K562 (cell line): ENCODE results near the gene ZNF460.

ENCODE experiments used
- ARNT ChIP-seq, 2 experiments: fragments of 450-650 bp; IDR thresholded peaks; 2 replicates each; pipeline ENCODE4 v1.6.1; 2016; ENCODE audit warnings: mild to moderate bottlenecking in 1 of 2
- ATF3 ChIP-seq, 2 experiments: fragments of 450-650 bp in 1 of 2; sonication (generic) in 1 of 2; formaldehyde crosslinking in 1 of 2; IDR thresholded peaks in 1 of 2; conservative IDR thresholded peaks in 1 of 2; 2 replicates each; pipeline versions ENCODE4 v1.6.1 to v1.8.1; 2016 to 2023; ENCODE audit warnings: mild to moderate bottlenecking in 2 of 2, moderate library complexity in 2 of 2, inconsistent platforms in 1 of 2, missing genetic modification reagents in 1 of 2
- ELF2 ChIP-seq: fragments of 250-450 bp; sonication (Bioruptor Pico); IDR thresholded peaks from 2 replicates; pipeline ENCODE4 v1.5.0; 2021; ENCODE audit warnings: mild to moderate bottlenecking
- FIP1L1 ChIP-seq: fragments of 200-400 bp; formaldehyde crosslinking; IDR thresholded peaks from 2 replicates; pipeline ENCODE4 v1.6.1; 2018; ENCODE audit warnings: mild to moderate bottlenecking, low read depth, low read length; ENCODE audit not compliant: poor library complexity, severe bottlenecking
- FOXK2 ChIP-seq, 2 experiments: fragments of 450-650 bp; IDR thresholded peaks in 1 of 2; conservative IDR thresholded peaks in 1 of 2; 2 replicates each; pipeline ENCODE4 v1.6.1; 2016; ENCODE audit warnings: low read depth in 2 of 2, mild to moderate bottlenecking in 1 of 2
- POLR2AphosphoS5 ChIP-seq: IDR thresholded peaks from 2 replicates; pipeline ENCODE4 v1.6.1; 2011; ENCODE audit warnings: mild to moderate bottlenecking, low read depth, low read length, moderate library complexity; ENCODE audit not compliant: control insufficient read depth, insufficient read depth
- RAD51 ChIP-seq: fragments of 450-650 bp; IDR thresholded peaks from 2 replicates; pipeline ENCODE4 v1.7.1; 2016; ENCODE audit warnings: low read depth, mild to moderate bottlenecking, borderline replicate concordance
- SMARCE1 ChIP-seq: fragments of 450-650 bp; IDR thresholded peaks from 2 replicates; pipeline ENCODE4 v1.7.1; 2016; ENCODE audit warnings: mild to moderate bottlenecking
- STAG1 ChIP-seq: sonication (generic); formaldehyde crosslinking; IDR thresholded peaks from 2 replicates; pipeline ENCODE4 v1.5.0; 2020; ENCODE audit warnings: missing genetic modification reagents, borderline replicate concordance
- ZC3H11A ChIP-seq: IDR thresholded peaks from 2 replicates; pipeline ENCODE4 v1.6.1; 2012; ENCODE audit warnings: low read depth, low read length, improper control_type of control experiment
- ZNF584 ChIP-seq: fragments of 200-800 bp; sonication (Bioruptor generic); IDR thresholded peaks from 2 replicates; pipeline ENCODE4 v1.6.1; 2016; ENCODE audit warnings: low read depth, mild to moderate bottlenecking, missing genetic modification characterization, missing compliant biosample characterization
- TF ChIP-seq, protein P1 (sequence below), 2 experiments: fragments of 450-650 bp in 1 of 2; sonication (generic) in 1 of 2; formaldehyde crosslinking in 1 of 2; IDR thresholded peaks; 2 replicates each; pipeline versions ENCODE4 v1.7.1 to v1.9.0; 2016 to 2022; ENCODE audit warnings: inconsistent platforms in 1 of 2, mild to moderate bottlenecking in 1 of 2, missing genetic modification reagents in 1 of 2

GRCh38 chr19:57245066-57245465 is 35.2 kb upstream of the ZNF460 start:
- TF ChIP-seq ARNT (IDR thresholded peaks at IDR 0.05), result no peak
- TF ChIP-seq, protein P1, sequence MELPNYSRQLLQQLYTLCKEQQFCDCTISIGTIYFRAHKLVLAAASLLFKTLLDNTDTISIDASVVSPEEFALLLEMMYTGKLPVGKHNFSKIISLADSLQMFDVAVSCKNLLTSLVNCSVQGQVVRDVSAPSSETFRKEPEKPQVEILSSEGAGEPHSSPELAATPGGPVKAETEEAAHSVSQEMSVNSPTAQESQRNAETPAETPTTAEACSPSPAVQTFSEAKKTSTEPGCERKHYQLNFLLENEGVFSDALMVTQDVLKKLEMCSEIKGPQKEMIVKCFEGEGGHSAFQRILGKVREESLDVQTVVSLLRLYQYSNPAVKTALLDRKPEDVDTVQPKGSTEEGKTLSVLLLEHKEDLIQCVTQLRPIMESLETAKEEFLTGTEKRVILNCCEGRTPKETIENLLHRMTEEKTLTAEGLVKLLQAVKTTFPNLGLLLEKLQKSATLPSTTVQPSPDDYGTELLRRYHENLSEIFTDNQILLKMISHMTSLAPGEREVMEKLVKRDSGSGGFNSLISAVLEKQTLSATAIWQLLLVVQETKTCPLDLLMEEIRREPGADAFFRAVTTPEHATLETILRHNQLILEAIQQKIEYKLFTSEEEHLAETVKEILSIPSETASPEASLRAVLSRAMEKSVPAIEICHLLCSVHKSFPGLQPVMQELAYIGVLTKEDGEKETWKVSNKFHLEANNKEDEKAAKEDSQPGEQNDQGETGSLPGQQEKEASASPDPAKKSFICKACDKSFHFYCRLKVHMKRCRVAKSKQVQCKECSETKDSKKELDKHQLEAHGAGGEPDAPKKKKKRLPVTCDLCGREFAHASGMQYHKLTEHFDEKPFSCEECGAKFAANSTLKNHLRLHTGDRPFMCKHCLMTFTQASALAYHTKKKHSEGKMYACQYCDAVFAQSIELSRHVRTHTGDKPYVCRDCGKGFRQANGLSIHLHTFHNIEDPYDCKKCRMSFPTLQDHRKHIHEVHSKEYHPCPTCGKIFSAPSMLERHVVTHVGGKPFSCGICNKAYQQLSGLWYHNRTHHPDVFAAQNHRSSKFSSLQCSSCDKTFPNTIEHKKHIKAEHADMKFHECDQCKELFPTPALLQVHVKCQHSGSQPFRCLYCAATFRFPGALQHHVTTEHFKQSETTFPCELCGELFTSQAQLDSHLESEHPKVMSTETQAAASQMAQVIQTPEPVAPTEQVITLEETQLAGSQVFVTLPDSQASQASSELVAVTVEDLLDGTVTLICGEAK (IDR thresholded peaks at IDR 0.05), result no peak
- TF ChIP-seq, protein P1 (CRISPR knock-in tag; IDR thresholded peaks at IDR 0.05), result no peak
- TF ChIP-seq ZC3H11A, result no peak
- no peak for TF ChIP-seq ZNF584 (CRISPR knock-in tag)
- TF ChIP-seq ATF3 (IDR thresholded peaks at IDR 0.05), result no peak
- no peak for TF ChIP-seq ATF3 (CRISPR knock-in tag; conservative IDR thresholded peaks at IDR 0.05)
- TF ChIP-seq ELF2 (CRISPR knock-in tag), result no peak
- no peak for TF ChIP-seq POLR2AphosphoS5
- TF ChIP-seq RAD51, result no peak
- TF ChIP-seq FOXK2 (conservative IDR thresholded peaks at IDR 0.05 in 1 of 2, IDR thresholded peaks at IDR 0.05 in 1 of 2; ENCODE audit: low read depth in 2 of 2), result no peak
- no peak for TF ChIP-seq FIP1L1
- TF ChIP-seq SMARCE1, result no peak
- no peak for TF ChIP-seq STAG1
